Muscle layer of colon (tissue), 2 donors: ENCODE measurements around the gene BIRC3.

Experiments
- H3K27ac ChIP-seq: one replicate; pipeline ENCODE4 v1.7.0; 2013; ENCODE audit warnings: low read depth, mild to moderate bottlenecking, low read length, moderate library complexity
- H3K27me3 ChIP-seq, 2 donors: one replicate each; pipeline ENCODE4 v1.7.0; 2013; ENCODE audit warnings: low read length in 2 of 2, mild to moderate bottlenecking in 2 of 2; ENCODE audit not compliant: insufficient read depth in 2 of 2, control insufficient read depth in 1 of 2
- H3K36me3 ChIP-seq: one replicate; pipeline ENCODE4 v1.7.0; 2013; ENCODE audit warnings: mild to moderate bottlenecking, low read length; ENCODE audit not compliant: insufficient read depth
- H3K4me1 ChIP-seq: one replicate; pipeline ENCODE4 v1.7.0; 2013; ENCODE audit warnings: mild to moderate bottlenecking, low read length; ENCODE audit not compliant: insufficient read depth
- H3K4me3 ChIP-seq, 2 donors: one replicate each; pipeline ENCODE4 v1.7.0; 2013; ENCODE audit warnings: low read length in 2 of 2, low read depth in 1 of 2, mild to moderate bottlenecking in 1 of 2, moderate library complexity in 1 of 2
- H3K9ac ChIP-seq: one replicate; pipeline ENCODE4 v1.7.0; 2013; ENCODE audit warnings: low read length
- H3K9me3 ChIP-seq: one replicate; pipeline ENCODE4 v1.7.0; 2013; ENCODE audit warnings: mild to moderate bottlenecking, low read length
- donor health status: abdominal sarcoma.
- donor health status: Adenocarcinoma of cecum.

The BIRC3 gene

GRCh38 chr11:102280245-102280833, 36.9 kb upstream of the BIRC3 start:
- H3K4me3 ChIP-seq = peak overlapping the region in 1 of 2 donors; percentile 36
- H3K27me3 ChIP-seq = no peaks in the 10 kb centered on the region
- H3K4me1 ChIP-seq = peaks cover 21% of the 10 kb centered on the region
- no peaks in the 10 kb centered on the region for H3K9me3 ChIP-seq
- H3K9ac ChIP-seq = no peak overlapping the region
- no peak overlapping the region for H3K27ac ChIP-seq
- H3K36me3 ChIP-seq = no peaks in the 10 kb centered on the region

- no peaks in the 10 kb centered on the region for H3K9me3 ChIP-seq
- H3K27me3 ChIP-seq = no peaks in the 10 kb centered on the region
- H3K27ac ChIP-seq = no peak overlapping the region
- no peak overlapping the region for H3K9ac ChIP-seq
- peaks cover 15% of the 10 kb centered on the region for H3K4me1 ChIP-seq
- H3K4me3 ChIP-seq = no peak overlapping the region
- H3K36me3 ChIP-seq = no peaks in the 10 kb centered on the region
Observed at GRCh38 chr11:102283116-102283485, 34.2 kb upstream of the BIRC3 start.

- Histone ChIP-seq H3K9me3 (no peaks in the 10 kb centered on the region), H3K9ac (no peak overlapping the region), H3K27ac (no peak overlapping the region), H3K4me1 (peaks cover 24% of the 10 kb centered on the region), H3K36me3 (no peaks in the 10 kb centered on the region), H3K27me3 (no peaks in the 10 kb centered on the region), H3K4me3 (no peak overlapping the region)
Observed at GRCh38 chr11:102284008-102284407, 33.3 kb upstream of the BIRC3 start.

- H3K4me1 ChIP-seq = peaks cover 21% of the 10 kb centered on the region
- H3K9me3 ChIP-seq = no peaks in the 10 kb centered on the region
- H3K9ac ChIP-seq = no peak overlapping the region
- no peak overlapping the region for H3K27ac ChIP-seq
- no peak overlapping the region for H3K4me3 ChIP-seq
- no peaks in the 10 kb centered on the region for H3K27me3 ChIP-seq
- no peaks in the 10 kb centered on the region for H3K36me3 ChIP-seq
Observed at GRCh38 chr11:102286292-102286691, 31.0 kb upstream of the BIRC3 start.

GRCh38 chr11:102287964-102288724, 29.1 kb upstream of the BIRC3 start:
- Histone ChIP-seq H3K4me3 (peak overlapping the region; percentile 29 to 48), H3K36me3 (no peaks in the 10 kb centered on the region), H3K4me1 (peaks cover 21% of the 10 kb centered on the region), H3K9ac (no peak overlapping the region), H3K27me3 (no peaks in the 10 kb centered on the region), H3K9me3 (no peaks in the 10 kb centered on the region), H3K27ac (no peak overlapping the region)

GRCh38 chr11:102288725-102289083, 28.6 kb upstream of the BIRC3 start:
- Histone ChIP-seq H3K27ac (no peak overlapping the region), H3K4me3 (no peak overlapping the region), H3K4me1 (peaks cover 21% of the 10 kb centered on the region), H3K9ac (no peak overlapping the region), H3K36me3 (no peaks in the 10 kb centered on the region), H3K27me3 (no peaks in the 10 kb centered on the region), H3K9me3 (no peaks in the 10 kb centered on the region)

GRCh38 chr11:102289592-102289991, 27.7 kb upstream of the BIRC3 start:
- Histone ChIP-seq H3K9me3 (no peaks in the 10 kb centered on the region), H3K36me3 (no peaks in the 10 kb centered on the region), H3K4me3 (no peak overlapping the region), H3K9ac (no peak overlapping the region), H3K4me1 (peaks cover 25% of the 10 kb centered on the region), H3K27ac (no peak overlapping the region), H3K27me3 (no peaks in the 10 kb centered on the region)

GRCh38 chr11:102291831-102292230, 25.5 kb upstream of the BIRC3 start:
- no peaks in the 10 kb centered on the region for H3K27me3 ChIP-seq
- peaks cover 25% of the 10 kb centered on the region for H3K4me1 ChIP-seq
- no peaks in the 10 kb centered on the region for H3K9me3 ChIP-seq
- H3K9ac ChIP-seq = no peak overlapping the region
- no peak overlapping the region for H3K4me3 ChIP-seq
- no peak overlapping the region for H3K27ac ChIP-seq
- no peaks in the 10 kb centered on the region for H3K36me3 ChIP-seq

GRCh38 chr11:102292933-102293332, 24.4 kb upstream of the BIRC3 start:
- Histone ChIP-seq H3K9me3 (no peaks in the 10 kb centered on the region), H3K36me3 (no peaks in the 10 kb centered on the region), H3K9ac (no peak overlapping the region), H3K27me3 (no peaks in the 10 kb centered on the region), H3K4me1 (peaks cover 25% of the 10 kb centered on the region), H3K4me3 (no peak overlapping the region), H3K27ac (no peak overlapping the region)

GRCh38 chr11:102293873-102294601, 23.2 kb upstream of the BIRC3 start:
- Histone ChIP-seq H3K27ac (no peak overlapping the region), H3K4me3 (no peak overlapping the region), H3K36me3 (no peaks in the 10 kb centered on the region), H3K9me3 (no peaks in the 10 kb centered on the region), H3K9ac (no peak overlapping the region), H3K27me3 (no peaks in the 10 kb centered on the region), H3K4me1 (peaks cover 14% of the 10 kb centered on the region)

- Histone ChIP-seq H3K27ac (no peak overlapping the region), H3K36me3 (no peaks in the 10 kb centered on the region), H3K27me3 (no peaks in the 10 kb centered on the region), H3K9me3 (no peaks in the 10 kb centered on the region), H3K4me1 (peaks cover 4% of the 10 kb centered on the region), H3K9ac (no peak overlapping the region), H3K4me3 (no peak overlapping the region)
Observed at GRCh38 chr11:102295045-102295444, 22.2 kb upstream of the BIRC3 start.
